Activated CD8-positive, alpha-beta memory T cell treated with anti-CD3 and anti-CD28 coated beads, Interleukin-2, amount 50 U/mL, for 4 hours (primary cell): ENCODE measurements around the gene CDC42BPG.
"Not testable (repeated sequence)": the region's sequence is repeated elsewhere in the genome, so short reads cannot be mapped to it uniquely, and the experiment has no call there.

Source experiments
- DNase-seq: peaks from one replicate; pipeline ENCODE4 v3.0.0-alpha.2; 2020

Gene CDC42BPG

GRCh38 chr11:64848214-64848825, 3.9 kb upstream of the CDC42BPG start:
- no peak for DNase-seq

- DNase-seq: peak; percentile 95
These were observed 2.7 kb upstream of the CDC42BPG start for GRCh38 chr11:64846998-64847666.

- DNase-seq: not testable (repeated sequence)
These were observed 1.3 kb upstream of the CDC42BPG start for GRCh38 chr11:64845776-64846129.

GRCh38 chr11:64845129-64845775, 799 bp upstream of the CDC42BPG start:
- DNase-seq: no peak

GRCh38 chr11:64843686-64844329, 645 bp downstream of the CDC42BPG start:
- DNase-seq: no peak

GRCh38 chr11:64842851-64843685, 1.4 kb downstream of the CDC42BPG start:
- no peak for DNase-seq

GRCh38 chr11:64842366-64842759, 2.1 kb downstream of the CDC42BPG start:
- no peak for DNase-seq

GRCh38 chr11:64841592-64842365, 2.7 kb downstream of the CDC42BPG start:
- no peak for DNase-seq

GRCh38 chr11:64839887-64840782, 4.3 kb downstream of the CDC42BPG start:
- DNase-seq: no peak

- DNase-seq: no peak
These were observed 5.1 kb downstream of the CDC42BPG start for GRCh38 chr11:64839335-64839734.

- DNase-seq: no peak
These were observed 5.7 kb downstream of the CDC42BPG start for GRCh38 chr11:64838600-64839334.

- DNase-seq: no peak
These were observed 6.5 kb downstream of the CDC42BPG start for GRCh38 chr11:64837887-64838351.

- DNase-seq: no peak
These were observed 7.9 kb downstream of the CDC42BPG start for GRCh38 chr11:64836448-64837072.

GRCh38 chr11:64835616-64836447, 8.6 kb downstream of the CDC42BPG start:
- no peak for DNase-seq

GRCh38 chr11:64834723-64835615, 9.5 kb downstream of the CDC42BPG start:
- no peak for DNase-seq

GRCh38 chr11:64834031-64834722, 10.3 kb downstream of the CDC42BPG start:
- no peak for DNase-seq

- no peak for DNase-seq
These were observed 10.9 kb downstream of the CDC42BPG start for GRCh38 chr11:64833509-64833908.
